ENCODE results near the gene FIGN.

GRCh38 chr2:163774862-163775261, 39.1 kb upstream of the FIGN start:
- TF ChIP-seq ZNF274 (IDR thresholded peaks at IDR 0.05; ENCODE audit: low read depth, low read length) (no peak), YY1 (IDR thresholded peaks at IDR 0.05; ENCODE audit: insufficient read depth, insufficient read length) (no peak), SUZ12 (IDR thresholded peaks at IDR 0.05; ENCODE audit: extremely low read depth, insufficient read depth, insufficient read length) (no peak)

All from NT2/D1 (cell line).